PFSK-1 (cell line): ENCODE data around the gene TRPM7.

ENCODE experiments used
- FOXP2 ChIP-seq: optimal IDR thresholded peaks from 2 replicates; pipeline ENCODE3; 2011; ENCODE audit warnings: borderline replicate concordance, control low read depth, inconsistent platforms; ENCODE audit not compliant: insufficient read depth; ENCODE audit errors: extremely low read length, extremely low read depth
- POLR2AphosphoS5 ChIP-seq: IDR thresholded peaks from 2 replicates; pipeline ENCODE4 v1.6.1; 2012; ENCODE audit warnings: low read depth, mild to moderate bottlenecking, control low read depth, low read length, moderate library complexity
- REST ChIP-seq, 2 experiments: IDR thresholded peaks; 2 replicates each; pipeline versions ENCODE4 v1.6.1 to v1.8.0; 2011 to 2012; ENCODE audit warnings: low read depth in 2 of 2, low read length in 2 of 2, control low read depth in 1 of 2, inconsistent platforms in 1 of 2, mild to moderate bottlenecking in 1 of 2, moderate library complexity in 1 of 2; ENCODE audit not compliant: insufficient read depth in 1 of 2
- SIN3A ChIP-seq: IDR thresholded peaks from 2 replicates; pipeline ENCODE4 v1.6.1; 2012; ENCODE audit warnings: mild to moderate bottlenecking, low read length, moderate library complexity, borderline replicate concordance; ENCODE audit not compliant: insufficient read depth
- TAF1 ChIP-seq: IDR thresholded peaks from 2 replicates; pipeline ENCODE4 v1.6.1; 2012; ENCODE audit warnings: low read length, control low read depth, borderline replicate concordance; ENCODE audit not compliant: insufficient read depth

TRPM7 gene

DNA sequence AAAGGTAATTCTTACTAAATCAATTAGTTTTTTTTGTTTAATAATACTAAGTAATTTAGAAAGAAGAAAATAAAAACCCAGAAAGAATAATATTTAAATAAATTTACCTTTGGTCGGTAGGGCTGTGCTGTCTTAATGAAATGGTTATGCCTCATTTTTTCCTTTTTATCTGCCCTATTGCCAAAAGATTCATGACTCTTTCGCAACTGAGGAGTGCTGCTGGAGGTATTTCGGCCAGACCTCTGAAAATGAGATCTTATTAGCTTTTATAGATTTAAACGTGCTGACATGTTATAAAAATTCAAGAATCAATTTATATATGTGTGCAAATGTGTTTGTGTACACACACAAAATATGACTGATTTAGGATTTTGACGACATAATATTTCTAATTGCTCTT is 73.0 kb downstream of the TRPM7 start:
- TF ChIP-seq TAF1 (no peak), POLR2AphosphoS5 (no peak), SIN3A (no peak), REST (IDR thresholded peaks at IDR 0.05; ENCODE audit: insufficient read depth in 1 of 2, low read depth in 2 of 2, low read length in 2 of 2) (no peak), FOXP2 (no peak)

DNA sequence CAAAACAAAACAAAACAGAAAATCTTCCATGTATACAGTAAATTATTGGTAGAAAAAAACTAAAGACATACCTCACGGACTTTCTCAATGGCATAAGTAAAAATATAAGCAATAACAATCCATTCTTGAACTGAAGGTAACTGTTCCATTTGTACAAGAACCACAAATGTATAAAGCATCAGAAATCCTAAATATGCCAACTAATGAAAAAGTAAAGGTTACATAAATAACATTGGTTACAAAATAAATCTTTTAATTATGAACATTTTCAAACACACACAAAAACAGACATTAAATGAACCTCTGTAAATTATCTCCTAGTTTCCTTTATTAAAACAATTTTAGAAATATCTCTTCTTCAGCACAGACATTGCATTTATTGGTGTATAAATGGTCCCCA is 79.5 kb downstream of the TRPM7 start:
- TF ChIP-seq REST (IDR thresholded peaks at IDR 0.05; ENCODE audit: insufficient read depth in 1 of 2, low read depth in 2 of 2, low read length in 2 of 2) (no peak), POLR2AphosphoS5 (no peak), TAF1 (no peak), SIN3A (no peak), FOXP2 (no peak)

- TF ChIP-seq REST (IDR thresholded peaks at IDR 0.05; ENCODE audit: insufficient read depth in 1 of 2, low read depth in 2 of 2, low read length in 2 of 2) = no peak
- TF ChIP-seq SIN3A = no peak
- TF ChIP-seq FOXP2 = no peak
- TF ChIP-seq POLR2AphosphoS5 = no peak
- no peak for TF ChIP-seq TAF1
Observed at GRCh38 chr15:50605462-50605861, 81.1 kb downstream of the TRPM7 start.

- no peak for TF ChIP-seq POLR2AphosphoS5
- TF ChIP-seq TAF1 = no peak
- no peak for TF ChIP-seq SIN3A
- no peak for TF ChIP-seq FOXP2
- no peak for TF ChIP-seq REST (IDR thresholded peaks at IDR 0.05; ENCODE audit: insufficient read depth in 1 of 2, low read depth in 2 of 2, low read length in 2 of 2)
Observed at GRCh38 chr15:50594311-50594710, 92.3 kb downstream of the TRPM7 start.

DNA sequence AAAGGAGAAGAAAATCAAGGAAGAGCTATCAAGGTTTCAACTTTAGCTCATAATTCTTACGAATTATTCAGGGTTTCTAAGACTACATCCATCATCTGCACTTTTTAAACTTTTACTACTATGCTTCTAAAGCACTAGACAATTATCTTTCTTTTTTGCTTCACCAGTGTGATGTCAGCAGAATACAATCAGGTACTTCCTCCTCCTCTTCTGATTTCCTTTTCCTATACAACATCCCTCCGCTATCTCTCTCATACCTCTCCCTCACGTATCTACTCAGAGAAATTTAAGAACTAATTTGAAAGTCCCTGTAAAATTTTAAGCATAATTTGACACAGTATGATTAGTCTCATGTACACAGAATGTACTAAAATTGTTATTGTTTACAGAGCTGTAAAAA is 92.8 kb downstream of the TRPM7 start:
- TF ChIP-seq TAF1 = no peak
- TF ChIP-seq FOXP2 = no peak
- TF ChIP-seq SIN3A = no peak
- no peak for TF ChIP-seq POLR2AphosphoS5
- no peak for TF ChIP-seq REST (IDR thresholded peaks at IDR 0.05; ENCODE audit: insufficient read depth in 1 of 2, low read depth in 2 of 2, low read length in 2 of 2)
